Right lobe of liver (tissue), 6 donors: ENCODE measurements around the gene ADAMTSL2. TPM values are rescaled to one million over a fixed set of nuclear protein-coding genes. Genes with fewer than 3 reads are reported as not detected.

Experiments
- ATAC-seq, 4 donors: fragments of 200-7000 bp; cut with Tn5 transposase; one replicate each; pipeline ENCODE4 v1.9.1; 2020; ENCODE audit warnings: mild to moderate bottlenecking in 4 of 4, moderate library complexity in 4 of 4
- DNase-seq, 3 donors: peaks; one replicate each; pipeline ENCODE4 v3.0.0-alpha.2; 2020
- H3K27ac ChIP-seq, 3 donors: fragments of 200-600 bp; one replicate each; pipeline ENCODE4 v1.8.0; 2022
- H3K27me3 ChIP-seq, 2 donors: fragments of 200-600 bp; one replicate each; pipeline ENCODE4 v1.8.0; 2022
- H3K36me3 ChIP-seq, 4 donors: fragments of 200-600 bp; sonication (generic) in 1 of 4; one replicate each; pipeline versions ENCODE4 v1.5.1 to v1.8.0; 2017 to 2022; ENCODE audit warnings: control low read depth in 1 of 4
- H3K4me1 ChIP-seq, 4 donors: fragments of 200-600 bp; sonication (generic) in 1 of 4; one replicate each; pipeline versions ENCODE4 v1.5.1 to v1.8.0; 2017 to 2022; ENCODE audit warnings: control low read depth in 1 of 4
- H3K4me3 ChIP-seq, 3 donors: fragments of 200-600 bp; one replicate each; pipeline ENCODE4 v1.8.0; 2022
- H3K9me3 ChIP-seq, 4 donors: fragments of 200-600 bp; sonication (generic) in 1 of 4; one replicate each; pipeline versions ENCODE4 v1.5.1 to v1.8.0; 2017 to 2022; ENCODE audit warnings: control low read depth in 1 of 4
- CTCF ChIP-seq, 4 donors: fragments of 200-600 bp in 3 of 4; fragments of 450-650 bp in 1 of 4; IDR thresholded peaks; one replicate each; pipeline versions ENCODE4 v1.5.1 to v1.8.0; 2016 to 2022; ENCODE audit warnings: antibody characterized with exemption in 4 of 4, mild to moderate bottlenecking in 2 of 4
- POLR2A ChIP-seq: fragments of 450-650 bp; IDR thresholded peaks from one replicate; pipeline ENCODE4 v1.6.1; 2017; ENCODE audit warnings: antibody characterized with exemption, mild to moderate bottlenecking
- WGBS: methylation state at CpG from one replicate; pipeline ENCODE4 v1.1.6; 2018; ENCODE audit warnings: low coverage, low lambda C conversion rate; ENCODE audit not compliant: insufficient coverage; ENCODE audit errors: missing lambda C conversion rate; 5-methylcytosine and 5-hydroxymethylcytosine counted together
- intact Hi-C, 2 donors: fragments of 100-400 bp; cut with DNase I; formaldehyde crosslinking; loops; one replicate each; pipeline versions ENCODE4 v1.11.2 to v1.14.1; 2022
- total RNA-seq, 6 experiments: library from RNA; depleted of rRNA in 2 of 6; stranded (reverse); fragments of >200 nt in 2 of 6; fragmentation: NEBNext Ultra II Directional in 3 of 6; extraction: Animal tissue kit (Norgen Biotek cat#: 25700) in 3 of 6; gene quantifications; one replicate each; pipeline versions ENCODE4 v1.1.0 to v1.2.4, GENCODE V29; 2016 to 2023
- donor health status: DM: no; HTN: yes; CAD: no.
- donor health status: DM: no; HTN: no; CAD: no.
- donor health status: DM: no; HTN: no; CAD: no.
- donor health status: DM: no; HTN: yes; CAD: no.
- donor health status: DM: no; HTN: yes; CAD: no.

Gene ADAMTSL2
- total RNA-seq, 6 experiments from 2014 or later: 9.2 to 24.8 (median 12.7) TPM

- Histone ChIP-seq H3K4me1 (peaks cover 0 to 32% (median 13%) of the 10 kb centered on the region in 4 donors), H3K36me3 (no peaks in the 10 kb centered on the region), H3K9me3 (no peaks in the 10 kb centered on the region), H3K27ac (no peak overlapping the region), H3K27me3 (no peaks in the 10 kb centered on the region), H3K4me3 (no peak overlapping the region)
- DNase-seq: no peak
- no peak for ATAC-seq
- intact Hi-C loops: loop anchor here (10.0 kb wide), 2 partner anchors 61 to 211 kb away; partner anchors contain the start of gene SARDH (in 1 of the 2)
- WGBS: 80% methylated on average over 4 of the region's 5 CpGs
- no peak for TF ChIP-seq POLR2A
- no peak for TF ChIP-seq CTCF (IDR thresholded peaks at IDR 0.05)
These were observed 10.4 kb upstream of the ADAMTSL2 start for GRCh38 chr9:133524146-133524545.

DNA sequence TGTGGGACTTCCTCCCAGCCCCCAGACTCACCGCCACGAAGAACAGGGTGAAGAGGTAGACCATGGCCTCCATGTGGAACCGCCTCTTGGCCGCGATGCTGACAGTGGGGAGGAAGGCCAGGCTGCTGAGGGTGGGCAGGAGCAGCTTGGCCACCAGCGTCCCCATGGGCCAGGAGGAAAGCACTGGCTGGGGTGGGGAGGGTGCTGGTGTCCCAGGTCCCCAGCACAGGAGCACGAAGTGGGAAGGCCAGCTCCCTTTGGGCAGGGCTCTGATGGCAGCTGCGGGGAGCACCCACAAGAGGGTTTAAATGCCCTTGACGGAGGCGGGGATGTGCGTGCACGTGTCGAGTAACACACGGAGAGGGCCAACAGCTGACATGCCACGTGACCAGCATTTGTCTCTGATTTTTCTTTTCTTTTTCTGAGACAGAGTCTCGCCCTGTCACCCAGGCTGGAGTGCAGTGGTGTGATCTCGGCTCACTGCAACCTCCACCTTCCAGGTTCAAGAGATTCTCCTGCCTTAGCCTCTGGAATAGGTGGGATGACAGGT lies 9.8 kb upstream of the ADAMTSL2 start, which contains the start of gene MYMK:
TSS of gene MYMK (minus strand) at position 281 of the 550 bp plus-strand sequence. CDS start at position 166, 115 bp downstream.
- H3K36me3 ChIP-seq: no peaks in the 10 kb centered on the region
- intact Hi-C loops: loop anchor here (10.0 kb wide), 2 partner anchors 60 to 210 kb away; partner anchors contain the start of gene SARDH (in 1 of the 2)
- TF ChIP-seq CTCF (IDR thresholded peaks at IDR 0.05): no peak
- TF ChIP-seq POLR2A: no peak
- no peak within 1 kb of the TSS for H3K4me3 ChIP-seq
- no peaks in the 10 kb centered on the region for H3K9me3 ChIP-seq
- 94% methylated on average over 6 of the region's 17 CpGs for WGBS
- no peaks in the 10 kb centered on the region for H3K27me3 ChIP-seq
- peaks cover 0 to 30% (median 13%) of the 10 kb centered on the region in 4 donors for H3K4me1 ChIP-seq
- no peak for DNase-seq
- H3K27ac ChIP-seq: peak within 1 kb of the TSS in 1 of 3 donors; percentile 16
- no peak for ATAC-seq

DNA sequence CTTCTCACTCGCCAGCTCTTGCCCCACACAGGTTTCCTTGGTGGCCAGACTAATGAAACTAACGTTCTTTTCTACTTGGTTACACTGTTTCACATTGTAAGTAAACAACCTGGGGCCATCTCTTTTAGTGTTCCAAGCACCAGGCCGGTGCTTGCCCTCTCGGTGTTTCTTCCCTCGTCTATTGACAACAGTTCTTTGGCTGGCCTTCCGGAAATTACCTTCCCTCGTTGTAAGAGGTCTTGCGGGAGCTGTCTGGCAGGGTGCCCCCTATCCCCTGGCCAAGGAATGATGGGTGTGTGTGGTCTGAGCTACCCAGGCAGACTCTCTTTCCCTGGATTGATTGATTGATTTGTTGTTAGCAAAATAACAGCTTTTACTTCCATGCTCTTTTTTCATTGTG lies 8.8 kb upstream of the ADAMTSL2 start:
- intact Hi-C loops: loop anchor here (10.0 kb wide), 2 partner anchors 59 to 209 kb away; partner anchors contain the start of gene SARDH (in 1 of the 2)
- TF ChIP-seq CTCF (IDR thresholded peaks at IDR 0.05) (no peak), POLR2A (no peak)
- 14% methylated on average over 4 of the region's 8 CpGs for WGBS

GRCh38 chr9:133526721-133527321 lies 7.7 kb upstream of the ADAMTSL2 start:
- Histone ChIP-seq H3K4me3 (no peak overlapping the region), H3K9me3 (no peaks in the 10 kb centered on the region), H3K36me3 (no peaks in the 10 kb centered on the region), H3K27me3 (no peaks in the 10 kb centered on the region), H3K27ac (no peak overlapping the region), H3K4me1 (peaks cover 0 to 13% (median 4%) of the 10 kb centered on the region in 4 donors)
- ATAC-seq (no peak), DNase-seq (no peak)
- TF ChIP-seq CTCF (IDR thresholded peaks at IDR 0.05) (no peak), POLR2A (no peak)
- WGBS: 72% methylated on average over 5 of the region's 21 CpGs
- intact Hi-C loops: loop anchor here (10.0 kb wide), 2 partner anchors 58 to 208 kb away; partner anchors contain the start of gene SARDH (in 1 of the 2)

More for the DNA sequence above, 8.8 kb upstream of the ADAMTSL2 start:
- Histone ChIP-seq H3K9me3 (no peaks in the 10 kb centered on the region), H3K36me3 (no peaks in the 10 kb centered on the region), H3K27ac (peak overlapping the region in 1 of 3 donors; percentile 16), H3K4me1 (peaks cover 0 to 20% (median 10%) of the 10 kb centered on the region in 4 donors), H3K4me3 (no peak overlapping the region), H3K27me3 (no peaks in the 10 kb centered on the region)
- no peak for DNase-seq
- ATAC-seq: peak; percentile 8 to 33 (median 26)
